Neuronal stem cell (in vitro differentiated cells): ENCODE measurements around the gene TMEM59L. TPM values are rescaled to one million over a fixed set of nuclear protein-coding genes. Genes with fewer than 3 reads are reported as not detected.

Source experiments
- DNase-seq: peaks from one replicate; pipeline ENCODE4 v3.0.0-alpha.2; 2013; ENCODE audit warnings: low spot score
- H2AFZ ChIP-seq: one replicate; pipeline ENCODE4 v1.6.1; 2013; ENCODE audit warnings: mild to moderate bottlenecking, low read length, inconsistent platforms
- H2AK5ac ChIP-seq: 2 replicates; pipeline ENCODE4 v1.6.1; 2013; ENCODE audit warnings: low read depth, mild to moderate bottlenecking, inconsistent platforms, low read length, moderate library complexity, mixed read lengths
- H2BK120ac ChIP-seq: 2 replicates; pipeline ENCODE4 v1.6.1; 2013; ENCODE audit warnings: low read depth, mild to moderate bottlenecking, inconsistent platforms, low read length, moderate library complexity, mixed read lengths
- H2BK12ac ChIP-seq: one replicate; pipeline ENCODE4 v1.6.1; 2013; ENCODE audit warnings: low read length, inconsistent platforms
- H2BK15ac ChIP-seq: 2 replicates; pipeline ENCODE4 v1.6.1; 2013; ENCODE audit warnings: mild to moderate bottlenecking, low read length, inconsistent platforms, mixed read lengths
- H2BK5ac ChIP-seq: one replicate; pipeline ENCODE4 v1.6.1; 2013; ENCODE audit warnings: inconsistent platforms, mild to moderate bottlenecking, low read length, moderate library complexity
- H3K14ac ChIP-seq: one replicate; pipeline ENCODE4 v1.6.1; 2013; ENCODE audit warnings: low read length, inconsistent platforms
- H3K18ac ChIP-seq: 2 replicates; pipeline ENCODE4 v1.6.1; 2013; ENCODE audit warnings: low read length, inconsistent platforms
- H3K23ac ChIP-seq: 2 replicates; pipeline ENCODE4 v1.6.1; 2013; ENCODE audit warnings: low read depth, mild to moderate bottlenecking, mixed read lengths, low read length, inconsistent platforms; ENCODE audit not compliant: poor library complexity
- H3K27ac ChIP-seq: replicated peaks from 3 replicates; pipeline ENCODE4 v1.5.1; 2013; ENCODE audit warnings: low read length, inconsistent platforms
- H3K27me3 ChIP-seq, 3 experiments: 2 replicates each; pipeline ENCODE4 v1.6.1; 2013; ENCODE audit warnings: low read length in 3 of 3, mild to moderate bottlenecking in 2 of 3, inconsistent platforms in 1 of 3, low read depth in 1 of 3, mixed read lengths in 1 of 3, moderate library complexity in 1 of 3; ENCODE audit not compliant: control insufficient read depth in 3 of 3, insufficient read depth in 3 of 3
- H3K36me3 ChIP-seq, 2 donors: replicated peaks in 1 of 2; 2 replicates each; pipeline ENCODE4 v1.6.1; 2013; ENCODE audit warnings: low read length in 2 of 2; ENCODE audit not compliant: control insufficient read depth in 2 of 2, insufficient read depth in 2 of 2
- H3K4ac ChIP-seq: 2 replicates; pipeline ENCODE4 v1.6.1; 2013; ENCODE audit warnings: inconsistent platforms, mild to moderate bottlenecking, low read length, moderate library complexity
- H3K4me1 ChIP-seq, 2 donors: 1 replicate in 1 of 2; 2 replicates in 1 of 2; pipeline ENCODE4 v1.6.1; 2013; ENCODE audit warnings: low read length in 2 of 2, low read depth in 1 of 2; ENCODE audit not compliant: control insufficient read depth in 2 of 2, insufficient read depth in 1 of 2
- H3K4me2 ChIP-seq: one replicate; pipeline ENCODE4 v1.6.1; 2013; ENCODE audit warnings: mild to moderate bottlenecking, low read length, inconsistent platforms; ENCODE audit not compliant: insufficient read depth, poor library complexity, severe bottlenecking
- H3K4me3 ChIP-seq, 2 donors: 2 replicates each; pipeline ENCODE4 v1.5.1; 2013; ENCODE audit warnings: low read length in 2 of 2, mild to moderate bottlenecking in 2 of 2, inconsistent platforms in 1 of 2, moderate library complexity in 1 of 2
- H3K79me1 ChIP-seq: one replicate; pipeline ENCODE4 v1.6.1; 2013; ENCODE audit warnings: low read depth, mild to moderate bottlenecking, inconsistent platforms, low read length, moderate library complexity
- H3K9ac ChIP-seq: one replicate; pipeline ENCODE4 v1.6.1; 2013; ENCODE audit warnings: mild to moderate bottlenecking, low read depth, low read length, inconsistent platforms; ENCODE audit not compliant: poor library complexity
- H3K9me3 ChIP-seq, 2 donors: replicated peaks in 1 of 2; 2 replicates each; pipeline versions ENCODE3 to v1.6.1; 2013; ENCODE audit warnings: low read length in 2 of 2, mild to moderate bottlenecking in 2 of 2, inconsistent platforms in 1 of 2, low read depth in 1 of 2, mixed read lengths in 1 of 2, moderate library complexity in 1 of 2; ENCODE audit not compliant: control insufficient read depth in 2 of 2, insufficient read depth in 1 of 2
- H4K8ac ChIP-seq: one replicate; pipeline ENCODE4 v1.6.1; 2013; ENCODE audit warnings: low read depth, mild to moderate bottlenecking, inconsistent platforms, low read length, moderate library complexity
- H4K91ac ChIP-seq: one replicate; pipeline ENCODE4 v1.6.1; 2013; ENCODE audit warnings: low read length, low read depth, mild to moderate bottlenecking, inconsistent platforms; ENCODE audit not compliant: poor library complexity
- WGBS, 2 donors: extraction: QIAGEN DNeasy Blood & Tissue Kit; methylation state at CpG; one replicate each; pipeline ENCODE4 v1.1.7; 2013; ENCODE audit warnings: missing lambda C conversion rate in 2 of 2, mixed read lengths in 1 of 2; ENCODE audit not compliant: insufficient read length in 2 of 2, insufficient replicate concordance in 1 of 2; ENCODE audit errors: extremely low coverage in 2 of 2; 5-methylcytosine and 5-hydroxymethylcytosine counted together
- small RNA-seq: library from polyadenylated mRNA; stranded (forward); fragments of <200 nt; extraction: miRNeasy Mini kit (QIAGEN cat#:217004); gene quantifications from one replicate; pipeline ENCODE3, GENCODE V24; 2013; ENCODE audit not compliant: insufficient read depth

Gene TMEM59L

DNA sequence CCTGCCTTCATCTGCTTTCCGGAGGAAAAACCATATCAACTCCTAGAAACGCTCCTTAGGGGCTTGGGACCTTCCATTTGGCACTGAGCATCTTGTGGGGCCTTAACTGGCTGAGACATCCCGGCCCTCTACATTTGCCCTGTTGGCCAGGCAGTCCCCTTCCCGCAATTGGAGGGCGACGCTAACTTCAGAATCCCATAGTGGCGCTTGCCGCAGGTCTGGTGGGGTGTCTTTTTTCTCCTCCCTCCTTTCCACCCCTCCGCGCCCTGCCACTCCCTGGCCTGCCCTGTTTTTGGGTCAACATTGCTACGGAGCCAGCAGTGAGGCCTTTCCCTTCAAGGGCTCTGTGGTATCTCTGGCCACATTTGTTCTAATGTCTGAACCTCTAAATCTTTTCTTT, 57.2 kb downstream of the TMEM59L start:
- Histone ChIP-seq H2BK5ac (no peak overlapping the region), H3K14ac (no peak overlapping the region), H3K27ac (no peak overlapping the region), H3K4me3 (no peak overlapping the region), H2BK120ac (no peak overlapping the region), H2AK5ac (no peak overlapping the region), H3K4ac (no peak overlapping the region), H3K9ac (no peak overlapping the region), H3K4me2 (no peak overlapping the region), H3K36me3 (peaks cover 13 to 51% of the 10 kb centered on the region in 2 donors), H4K8ac (no peak overlapping the region), H2BK15ac (no peak overlapping the region), H3K79me1 (peaks cover 8% of the 10 kb centered on the region), H3K18ac (peak overlapping the region; percentile 41), H2BK12ac (no peak overlapping the region), H3K4me1 (peaks cover 0 to 7% of the 10 kb centered on the region in 2 donors), H3K27me3 (no peaks in the 10 kb centered on the region), H4K91ac (no peak overlapping the region), H3K9me3 (peaks cover 0 to 2% of the 10 kb centered on the region in 2 donors), H2AFZ (no peak overlapping the region), H3K23ac (no peak overlapping the region)
- no CpG with 5 or more reads among the region's 11 CpGs for WGBS, 2 donors
- no peak for DNase-seq

DNA sequence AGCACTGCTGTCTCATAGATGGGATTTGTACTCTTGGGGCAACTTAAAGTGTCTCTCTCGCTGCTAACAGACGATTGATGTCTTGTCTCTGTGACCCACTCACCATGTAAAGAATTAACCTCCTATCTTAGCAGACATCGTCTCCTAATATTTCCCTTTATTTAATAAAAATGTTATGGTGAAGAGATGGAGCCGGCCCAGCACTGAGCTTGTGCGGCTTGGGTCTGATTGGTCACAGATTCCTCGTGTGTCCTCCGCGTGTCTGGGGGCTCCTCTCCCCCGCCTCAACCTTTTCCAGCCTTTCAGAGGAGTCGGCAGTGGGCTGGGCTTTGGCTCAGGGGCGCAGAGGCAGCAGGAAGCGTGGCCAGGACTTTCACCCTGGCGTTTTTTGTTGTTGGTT, 57.6 kb downstream of the TMEM59L start:
- no CpG with 5 or more reads among the region's 13 CpGs for WGBS, 2 donors

More for the DNA sequence above, 57.6 kb downstream of the TMEM59L start:
- peaks cover 8% of the 10 kb centered on the region for H3K79me1 ChIP-seq
- no peak overlapping the region for H2BK5ac ChIP-seq
- no peak overlapping the region for H4K8ac ChIP-seq
- no peak overlapping the region for H3K4me2 ChIP-seq
- H2BK12ac ChIP-seq, result no peak overlapping the region
- H3K14ac ChIP-seq, result no peak overlapping the region
- H3K18ac ChIP-seq, result no peak overlapping the region
- no peak overlapping the region for H4K91ac ChIP-seq
- no peak overlapping the region for H2BK120ac ChIP-seq
- H3K36me3 ChIP-seq, result peaks cover 13 to 51% of the 10 kb centered on the region in 2 donors
- no peak overlapping the region for H3K4ac ChIP-seq
- H2AFZ ChIP-seq, result no peak overlapping the region
- no peaks in the 10 kb centered on the region for H3K27me3 ChIP-seq
- H2AK5ac ChIP-seq, result no peak overlapping the region
- peaks cover 0 to 2% of the 10 kb centered on the region in 2 donors for H3K9me3 ChIP-seq
- DNase-seq, result no peak
- H3K27ac ChIP-seq, result no peak overlapping the region
- peaks cover 0 to 7% of the 10 kb centered on the region in 2 donors for H3K4me1 ChIP-seq
- no peak overlapping the region for H3K23ac ChIP-seq
- no peak overlapping the region for H3K4me3 ChIP-seq
- H2BK15ac ChIP-seq, result no peak overlapping the region
- no peak overlapping the region for H3K9ac ChIP-seq

Small RNA genes within 50 kb of the gene (small RNA-seq; reads per million reads assigned to genes)
- not detected for gene RN7SL155P
